Measurements from ENCODE around the gene AP1S3.

The AP1S3 gene

GRCh38 chr2:223732346-223732745, 105.0 kb downstream of the AP1S3 start:
- Histone ChIP-seq H3K27me3 (replicated peaks; ENCODE audit: insufficient read depth, low read length) (no peaks in the 10 kb centered on the region), H3K79me2 (ENCODE audit: low read length) (no peaks in the 10 kb centered on the region), H3K4me1 (ENCODE audit: low read length) (peaks cover 4% of the 10 kb centered on the region; the same call in 1 of the 2 replicates), H3F3A (ENCODE audit: insufficient read depth, low read length) (no peaks in the 10 kb centered on the region), H3K4me2 (ENCODE audit: low read depth, low read length) (no peak overlapping the region), H3K36me3 (replicated peaks; ENCODE audit: insufficient read depth, low read length) (no peaks in the 10 kb centered on the region), H3K4me3 (ENCODE audit: low read length) (no peak overlapping the region), H3K9me2 (replicated peaks; ENCODE audit: insufficient read depth, low read length) (no peaks in the 10 kb centered on the region), H2AFZ (ENCODE audit: low read length) (no peak overlapping the region), H3K27ac (ENCODE audit: low read length) (no peak overlapping the region), H3K9me3 (replicated peaks; ENCODE audit: insufficient read depth, low read length) (no peaks in the 10 kb centered on the region), H3K9ac (ENCODE audit: low read length) (no peak overlapping the region), H4K20me1 (ENCODE audit: insufficient read depth, low read length) (no peaks in the 10 kb centered on the region)
- no peak for DNase-seq
- TF ChIP-seq CTCF (IDR thresholded peaks at IDR 0.05; ENCODE audit: low read length) = no peak
- no peak for TF ChIP-seq EZH2 (optimal IDR thresholded peaks at IDR 0.05; ENCODE audit: low read depth, low read length)

- Histone ChIP-seq H3K4me2 (ENCODE audit: low read depth, low read length) (no peak overlapping the region), H3K27me3 (replicated peaks; ENCODE audit: insufficient read depth, low read length) (no peaks in the 10 kb centered on the region), H3K27ac (ENCODE audit: low read length) (no peak overlapping the region), H3K4me3 (ENCODE audit: low read length) (no peak overlapping the region), H3K9ac (ENCODE audit: low read length) (no peak overlapping the region), H4K20me1 (ENCODE audit: insufficient read depth, low read length) (no peaks in the 10 kb centered on the region), H3K4me1 (ENCODE audit: low read length) (peaks cover 4% of the 10 kb centered on the region; the same call in 1 of the 2 replicates), H3K9me3 (replicated peaks; ENCODE audit: insufficient read depth, low read length) (no peaks in the 10 kb centered on the region), H3K79me2 (ENCODE audit: low read length) (no peaks in the 10 kb centered on the region), H3F3A (ENCODE audit: insufficient read depth, low read length) (no peaks in the 10 kb centered on the region), H3K9me2 (replicated peaks; ENCODE audit: insufficient read depth, low read length) (no peaks in the 10 kb centered on the region), H2AFZ (ENCODE audit: low read length) (no peak overlapping the region), H3K36me3 (replicated peaks; ENCODE audit: insufficient read depth, low read length) (no peaks in the 10 kb centered on the region)
- DNase-seq = no peak
- no peak for TF ChIP-seq EZH2phosphoT487 (IDR thresholded peaks at IDR 0.05; ENCODE audit: low read length)
- no peak for TF ChIP-seq CTCF (IDR thresholded peaks at IDR 0.05; ENCODE audit: low read length)
- no peak for TF ChIP-seq EZH2 (optimal IDR thresholded peaks at IDR 0.05; ENCODE audit: low read depth, low read length)
These were observed 105.9 kb downstream of the AP1S3 start for GRCh38 chr2:223731503-223731902.

- no peak overlapping the region for H3K4me2 ChIP-seq (ENCODE audit: low read depth, low read length)
These were observed 107.6 kb downstream of the AP1S3 start for GRCh38 chr2:223729781-223730180.

More at GRCh38 chr2:223729781-223730180, 107.6 kb downstream of the AP1S3 start:
- Histone ChIP-seq H4K20me1 (ENCODE audit: insufficient read depth, low read length) (no peaks in the 10 kb centered on the region), H3K9me2 (replicated peaks; ENCODE audit: insufficient read depth, low read length) (no peaks in the 10 kb centered on the region), H3F3A (ENCODE audit: insufficient read depth, low read length) (no peaks in the 10 kb centered on the region), H3K36me3 (replicated peaks; ENCODE audit: insufficient read depth, low read length) (no peaks in the 10 kb centered on the region), H3K79me2 (ENCODE audit: low read length) (no peaks in the 10 kb centered on the region), H3K27ac (ENCODE audit: low read length) (no peak overlapping the region), H3K9ac (ENCODE audit: low read length) (no peak overlapping the region), H3K9me3 (replicated peaks; ENCODE audit: insufficient read depth, low read length) (no peaks in the 10 kb centered on the region), H3K27me3 (replicated peaks; ENCODE audit: insufficient read depth, low read length) (no peaks in the 10 kb centered on the region), H3K4me1 (ENCODE audit: low read length) (peaks cover 4% of the 10 kb centered on the region; the same call in 1 of the 2 replicates), H3K4me3 (ENCODE audit: low read length) (no peak overlapping the region), H2AFZ (ENCODE audit: low read length) (no peak overlapping the region)
- TF ChIP-seq EZH2 (optimal IDR thresholded peaks at IDR 0.05; ENCODE audit: low read depth, low read length) (no peak), CTCF (IDR thresholded peaks at IDR 0.05; ENCODE audit: low read length) (no peak), EZH2phosphoT487 (IDR thresholded peaks at IDR 0.05; ENCODE audit: low read length) (no peak)
- no peak for DNase-seq

Data from MM.1S (cell line).